ENCODE measurements around the gene UVRAG.
A peak's percentile ranks its signal among the peaks of the same experiment; 100 is the strongest.

GRCh38 chr11:75896843-75897419, 81.9 kb downstream of the UVRAG start:
- TF ChIP-seq CTCF (IDR thresholded peaks at IDR 0.05 in 8 of 11, conservative IDR thresholded peaks at IDR 0.05 in 3 of 11) (peak; percentile 44 to 83 (median 74)), POLR2A (IDR thresholded peaks at IDR 0.05) (no peak)

Measured in spleen (tissue), 7 donors.